CD4-positive, alpha-beta T cell (primary cell): ENCODE measurements around the gene NRXN3. TPM values are rescaled to one million over a fixed set of nuclear protein-coding genes. Genes with fewer than 3 reads are reported as not detected.

Source experiments
- ATAC-seq: fragments of 200-7000 bp; cut with Tn5 transposase; one replicate; pipeline ENCODE4 v1.10.0; 2022; ENCODE audit warnings: mild to moderate bottlenecking; ENCODE audit not compliant: poor library complexity
- CTCF ChIA-PET: fragments of 350-600 bp; sonication (Branson Sonifier 250); formaldehyde crosslinking; loops from one replicate; lab custom pipeline; 2021; ENCODE audit warnings: antibody characterized with exemption, inconsistent platforms; lab: Charles Lee
- POLR2A ChIA-PET: fragments of 350-600 bp; sonication (Branson Sonifier 250); formaldehyde crosslinking; loops from one replicate; lab custom pipeline; 2021; ENCODE audit warnings: antibody characterized with exemption, inconsistent platforms; lab: Charles Lee
- DNase-seq, 14 experiments: peaks; one replicate each; pipeline ENCODE4 v3.0.0-alpha.2; 2013 to 2020; ENCODE audit warnings: mixed read lengths in 2 of 14
- H3K27ac ChIP-seq, 2 donors: one replicate each; pipeline versions ENCODE4 v1.5.1 to v1.7.0; 2013; ENCODE audit warnings: low read length in 2 of 2, low read depth in 1 of 2, mild to moderate bottlenecking in 1 of 2
- H3K27me3 ChIP-seq, 2 experiments: 1 replicate in 1 of 2; 2 replicates in 1 of 2; pipeline versions ENCODE4 v1.6.1 to v1.7.0; 2013; ENCODE audit warnings: low read length in 2 of 2, control low read depth in 1 of 2, mild to moderate bottlenecking in 1 of 2, moderate library complexity in 1 of 2; ENCODE audit not compliant: insufficient read depth in 2 of 2, control insufficient read depth in 1 of 2
- H3K36me3 ChIP-seq: one replicate; pipeline ENCODE4 v1.6.1; 2013; ENCODE audit warnings: low read length, control low read depth; ENCODE audit not compliant: insufficient read depth
- H3K4me1 ChIP-seq: one replicate; pipeline ENCODE4 v1.6.1; 2013; ENCODE audit warnings: low read length, control low read depth; ENCODE audit not compliant: insufficient read depth
- H3K4me3 ChIP-seq: one replicate; pipeline ENCODE4 v1.5.1; 2013; ENCODE audit warnings: mild to moderate bottlenecking, low read length, moderate library complexity
- H3K9me3 ChIP-seq, 2 experiments: 1 replicate in 1 of 2; 2 replicates in 1 of 2; pipeline versions ENCODE4 v1.6.1 to v1.7.0; 2013; ENCODE audit warnings: low read length in 2 of 2, mild to moderate bottlenecking in 2 of 2, control low read depth in 1 of 2, moderate library complexity in 1 of 2; ENCODE audit not compliant: control insufficient read depth in 1 of 2, insufficient read depth in 1 of 2
- H3K27ac Mint-ChIP-seq: one replicate; pipeline ENCODE4 v1.8.0; 2020; ENCODE audit warnings: mixed read lengths
- H3K27me3 Mint-ChIP-seq: one replicate; pipeline ENCODE4 v1.8.0; 2021; ENCODE audit warnings: mixed read lengths
- H3K36me3 Mint-ChIP-seq: one replicate; pipeline ENCODE4 v1.8.0; 2021; ENCODE audit warnings: low read depth, mixed read lengths
- H3K4me1 Mint-ChIP-seq: one replicate; pipeline ENCODE4 v1.8.0; 2021; ENCODE audit warnings: low read depth, mixed read lengths
- H3K4me3 Mint-ChIP-seq: one replicate; pipeline ENCODE4 v1.8.0; 2020; ENCODE audit warnings: mild to moderate bottlenecking, mixed read lengths
- H3K9me3 Mint-ChIP-seq: one replicate; pipeline ENCODE4 v1.8.0; 2020; ENCODE audit warnings: mixed read lengths
- CTCF ChIP-seq: fragments of 200-600 bp; IDR thresholded peaks from one replicate; pipeline ENCODE4 v1.8.0; 2022; ENCODE audit warnings: antibody characterized with exemption, mild to moderate bottlenecking
- intact Hi-C, 2 experiments: fragments of 100-400 bp; cut with DNase I in 1 of 2; cut with micrococcal nuclease in 1 of 2; formaldehyde crosslinking; loops; one replicate each; pipeline versions ENCODE4 v1.15.1 to v1.9.0; 2023 to 2025; cut with DNase I, micrococcal nuclease
- total RNA-seq, 174 experiments: library from RNA in 2 of 174; stranded (reverse) in 2 of 174; gene quantifications; one replicate each; pipeline ENCODE4 v1.2.3 and lab custom pipeline; 2021 to 2026

The NRXN3 gene
- total RNA-seq, 2 experiments from 2014 or later = not detected

GRCh38 chr14:78173346-78174035, 3.3 kb downstream of the NRXN3 start:
- Histone ChIP-seq H3K27me3 (peaks cover 0 to 6% of the 10 kb centered on the region in 2 experiments), H3K4me1 (no peaks in the 10 kb centered on the region), H3K9me3 (peaks cover 0 to 11% of the 10 kb centered on the region in 2 experiments), H3K27ac (no peak overlapping the region), H3K4me3 (no peak overlapping the region), H3K36me3 (no peaks in the 10 kb centered on the region)
- no peaks in the 10 kb centered on the region for H3K4me1 Mint-ChIP-seq
- ChIA-PET POLR2A (no interaction called here), CTCF (no interaction called here)
- H3K9me3 Mint-ChIP-seq = no peaks in the 10 kb centered on the region
- H3K27ac Mint-ChIP-seq = no peak overlapping the region
- ATAC-seq (no peak), DNase-seq (no peak)
- no peak for TF ChIP-seq CTCF
- H3K27me3 Mint-ChIP-seq = peaks cover 19% of the 10 kb centered on the region
- H3K4me3 Mint-ChIP-seq = no peak overlapping the region
- intact Hi-C loops = no loop called here
- H3K36me3 Mint-ChIP-seq = no peaks in the 10 kb centered on the region

- ATAC-seq (no peak), DNase-seq (no peak)
- H3K4me3 ChIP-seq = no peak overlapping the region
- peaks cover 15% of the 10 kb centered on the region for H3K27me3 Mint-ChIP-seq
- H3K27ac ChIP-seq = no peak overlapping the region
- H3K9me3 Mint-ChIP-seq = no peaks in the 10 kb centered on the region
- H3K4me1 ChIP-seq = no peaks in the 10 kb centered on the region
- peaks cover 0 to 11% of the 10 kb centered on the region in 2 experiments for H3K9me3 ChIP-seq
- no peaks in the 10 kb centered on the region for H3K36me3 Mint-ChIP-seq
- ChIA-PET CTCF (no interaction called here), POLR2A (no interaction called here)
- no peak for TF ChIP-seq CTCF
- H3K27ac Mint-ChIP-seq = no peak overlapping the region
- intact Hi-C loops = no loop called here
- no peaks in the 10 kb centered on the region for H3K4me1 Mint-ChIP-seq
- no peaks in the 10 kb centered on the region for H3K27me3 ChIP-seq
- no peak overlapping the region for H3K4me3 Mint-ChIP-seq
- H3K36me3 ChIP-seq = no peaks in the 10 kb centered on the region
These were observed 5.2 kb downstream of the NRXN3 start for GRCh38 chr14:78175412-78175811.

- Histone ChIP-seq H3K27me3 (no peaks in the 10 kb centered on the region), H3K27ac (no peak overlapping the region), H3K4me1 (no peaks in the 10 kb centered on the region), H3K4me3 (no peak overlapping the region), H3K36me3 (no peaks in the 10 kb centered on the region), H3K9me3 (peaks cover 0 to 11% of the 10 kb centered on the region in 2 experiments)
- CTCF ChIA-PET = no interaction called here
- H3K4me1 Mint-ChIP-seq = no peaks in the 10 kb centered on the region
- TF ChIP-seq CTCF = no peak
- POLR2A ChIA-PET = no interaction called here
- H3K36me3 Mint-ChIP-seq = no peaks in the 10 kb centered on the region
- H3K27me3 Mint-ChIP-seq = peaks cover 16% of the 10 kb centered on the region
- intact Hi-C loops = no loop called here
- no peak overlapping the region for H3K27ac Mint-ChIP-seq
- H3K9me3 Mint-ChIP-seq = no peaks in the 10 kb centered on the region
- DNase-seq (no peak), ATAC-seq (no peak)
- no peak overlapping the region for H3K4me3 Mint-ChIP-seq
These were observed 7.9 kb downstream of the NRXN3 start for GRCh38 chr14:78178071-78178470.
